C4-2B (cell line): Measurements from ENCODE around the gene FLRT1.

ENCODE experiments used
- CTCF ChIP-seq: fragments of 450-650 bp; conservative IDR thresholded peaks from 2 replicates; pipeline ENCODE4 v1.5.1; 2017; ENCODE audit warnings: mild to moderate bottlenecking
- ZFX ChIP-seq: fragments of 450-650 bp; IDR thresholded peaks from 2 replicates; pipeline ENCODE4 v1.6.1; 2017

DNA sequence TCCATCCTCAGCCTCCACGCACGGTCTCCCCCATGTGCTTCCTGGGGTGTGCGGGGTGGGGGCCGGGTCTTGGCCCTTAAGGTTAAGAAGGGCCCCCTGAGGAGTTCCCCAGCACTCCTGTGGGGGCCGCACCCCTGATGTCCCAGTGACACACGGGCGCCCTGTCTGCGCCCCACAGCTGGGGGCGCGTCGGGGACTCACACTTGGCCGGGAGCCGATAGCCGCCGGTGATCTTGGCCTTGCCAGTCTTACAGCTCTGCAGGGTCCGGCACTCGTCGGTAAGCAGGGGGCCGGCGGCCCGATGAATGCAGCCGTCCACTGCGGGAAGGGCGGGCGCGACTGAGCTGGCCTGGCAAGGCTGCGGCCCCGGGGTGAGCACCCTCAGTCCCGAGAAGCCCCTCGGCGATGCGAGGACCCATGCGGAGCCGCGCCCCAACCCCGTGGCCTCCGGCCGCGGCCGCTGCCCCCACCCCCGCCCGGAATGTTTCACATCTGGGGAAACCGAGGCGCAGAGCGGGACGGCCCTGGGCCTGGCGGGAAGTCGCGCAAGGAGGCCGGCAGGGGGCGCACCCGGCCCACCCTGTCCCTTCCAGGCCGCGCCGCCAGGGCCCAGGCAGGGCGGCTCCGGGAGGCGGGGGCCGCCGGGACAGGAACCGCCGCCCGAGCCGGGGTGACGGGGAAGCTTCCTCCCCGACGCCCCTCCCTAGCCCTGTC, 35.5 kb upstream of the FLRT1 start:
- TF ChIP-seq CTCF (no peak), ZFX (no peak)
